Urothelium cell line (cell line): ENCODE results near the gene CATSPERB.
"Not testable (repeated sequence)": the region's sequence is repeated elsewhere in the genome, so short reads cannot be mapped to it uniquely, and the experiment has no call there.

Experiments used
- DNase-seq: peaks from one replicate; pipeline ENCODE4 v3.0.0; 2011; ENCODE audit warnings: low spot score, mixed read lengths
- FAIRE-seq: peaks from 2 replicates; lab custom pipeline; 2011; peaks lifted over from hg19 to GRCh38; lab: Jason Lieb, UNC

CATSPERB gene

GRCh38 chr14:91732859-91733477 lies 1.1 kb upstream of the CATSPERB start:
- FAIRE-seq = no peak
- no peak for DNase-seq

GRCh38 chr14:91732439-91732838 lies 553 bp upstream of the CATSPERB start:
- DNase-seq (no peak), FAIRE-seq (no peak)

GRCh38 chr14:91731018-91731417 lies 868 bp downstream of the CATSPERB start:
- FAIRE-seq (no peak), DNase-seq (no peak)

- no peak for FAIRE-seq
- DNase-seq = no peak
Measured at GRCh38 chr14:91729756-91730155, 2.1 kb downstream of the CATSPERB start.

- DNase-seq (no peak), FAIRE-seq (no peak)
Measured at GRCh38 chr14:91728616-91729183, 3.2 kb downstream of the CATSPERB start.

GRCh38 chr14:91727121-91727520 lies 4.8 kb downstream of the CATSPERB start:
- DNase-seq = no peak

GRCh38 chr14:91723501-91723900 lies 8.4 kb downstream of the CATSPERB start:
- no peak for FAIRE-seq
- DNase-seq = no peak

More at GRCh38 chr14:91727121-91727520, 4.8 kb downstream of the CATSPERB start:
- no peak for FAIRE-seq

GRCh38 chr14:91722386-91722785 lies 9.5 kb downstream of the CATSPERB start:
- no peak for DNase-seq
- no peak for FAIRE-seq

GRCh38 chr14:91719839-91720238 lies 12.0 kb downstream of the CATSPERB start:
- DNase-seq (no peak), FAIRE-seq (no peak)

GRCh38 chr14:91716999-91717398 lies 14.9 kb downstream of the CATSPERB start:
- no peak for FAIRE-seq
- DNase-seq = no peak

- FAIRE-seq (no peak), DNase-seq (no peak)
Measured at GRCh38 chr14:91714805-91715204, 17.1 kb downstream of the CATSPERB start.

- DNase-seq (no peak), FAIRE-seq (no peak)
Measured at GRCh38 chr14:91708795-91709194, 23.1 kb downstream of the CATSPERB start.

GRCh38 chr14:91706996-91707395 lies 24.9 kb downstream of the CATSPERB start:
- DNase-seq = no peak
- FAIRE-seq = no peak

- no peak for DNase-seq
- no peak for FAIRE-seq
Measured at GRCh38 chr14:91694643-91695042, 37.2 kb downstream of the CATSPERB start.

GRCh38 chr14:91693346-91693745 lies 38.5 kb downstream of the CATSPERB start:
- FAIRE-seq = no peak
- peak; percentile 12 for DNase-seq

- DNase-seq (no peak), FAIRE-seq (no peak)
Measured at GRCh38 chr14:91692075-91692474, 39.8 kb downstream of the CATSPERB start.

- FAIRE-seq (no peak), DNase-seq (no peak)
Measured at GRCh38 chr14:91689608-91690007, 42.3 kb downstream of the CATSPERB start.

- not testable (repeated sequence) for FAIRE-seq, DNase-seq
Measured at GRCh38 chr14:91687436-91687835, 44.5 kb downstream of the CATSPERB start.

GRCh38 chr14:91685600-91685999 lies 46.3 kb downstream of the CATSPERB start:
- FAIRE-seq (no peak), DNase-seq (no peak)

- DNase-seq (no peak), FAIRE-seq (no peak)
Measured at GRCh38 chr14:91681893-91682563, 49.9 kb downstream of the CATSPERB start.

GRCh38 chr14:91681118-91681517 lies 50.8 kb downstream of the CATSPERB start:
- no peak for FAIRE-seq
- DNase-seq = no peak

- DNase-seq (no peak), FAIRE-seq (no peak)
Measured at GRCh38 chr14:91679273-91679672, 52.6 kb downstream of the CATSPERB start.
